Activated CD4-positive, alpha-beta T cell treated with anti-CD3 and anti-CD28 coated beads, Interleukin-2, amount 10 ng/mL, durations not matched to agents 24 days and 14 days (primary cell): ENCODE data around the gene RBM14. TPM values are rescaled to one million over a fixed set of nuclear protein-coding genes. Genes with fewer than 3 reads are reported as not detected.

ENCODE experiments used
- DNase-seq: peaks from one replicate; pipeline ENCODE4 v3.0.0; 2022
- H3K27ac Mint-ChIP-seq: one replicate; pipeline ENCODE4 v1.8.0; 2022; ENCODE audit warnings: mild to moderate bottlenecking, mixed read lengths
- H3K27me3 Mint-ChIP-seq: one replicate; pipeline ENCODE4 v1.8.0; 2022; ENCODE audit warnings: mixed read lengths
- H3K36me3 Mint-ChIP-seq: one replicate; pipeline ENCODE4 v1.8.0; 2022; ENCODE audit warnings: low read depth, mild to moderate bottlenecking, mixed read lengths
- H3K4me1 Mint-ChIP-seq: one replicate; pipeline ENCODE4 v1.8.0; 2021; ENCODE audit warnings: mixed read lengths
- H3K4me3 Mint-ChIP-seq: one replicate; pipeline ENCODE4 v1.8.0; 2022; ENCODE audit warnings: mild to moderate bottlenecking, moderate library complexity, mixed read lengths
- H3K9me3 Mint-ChIP-seq: one replicate; pipeline ENCODE4 v1.8.0; 2021; ENCODE audit warnings: mixed read lengths
- intact Hi-C: fragments of 100-400 bp; cut with micrococcal nuclease; formaldehyde crosslinking; loops from one replicate; pipeline ENCODE4 v1.15.1; 2023
- total RNA-seq: library from RNA; stranded (reverse); gene quantifications from 2 replicates; pipeline ENCODE4 v1.2.3, GENCODE V29; 2022

Gene RBM14
- total RNA-seq, 1 donor from 2014 or later = 214 TPM

DNA sequence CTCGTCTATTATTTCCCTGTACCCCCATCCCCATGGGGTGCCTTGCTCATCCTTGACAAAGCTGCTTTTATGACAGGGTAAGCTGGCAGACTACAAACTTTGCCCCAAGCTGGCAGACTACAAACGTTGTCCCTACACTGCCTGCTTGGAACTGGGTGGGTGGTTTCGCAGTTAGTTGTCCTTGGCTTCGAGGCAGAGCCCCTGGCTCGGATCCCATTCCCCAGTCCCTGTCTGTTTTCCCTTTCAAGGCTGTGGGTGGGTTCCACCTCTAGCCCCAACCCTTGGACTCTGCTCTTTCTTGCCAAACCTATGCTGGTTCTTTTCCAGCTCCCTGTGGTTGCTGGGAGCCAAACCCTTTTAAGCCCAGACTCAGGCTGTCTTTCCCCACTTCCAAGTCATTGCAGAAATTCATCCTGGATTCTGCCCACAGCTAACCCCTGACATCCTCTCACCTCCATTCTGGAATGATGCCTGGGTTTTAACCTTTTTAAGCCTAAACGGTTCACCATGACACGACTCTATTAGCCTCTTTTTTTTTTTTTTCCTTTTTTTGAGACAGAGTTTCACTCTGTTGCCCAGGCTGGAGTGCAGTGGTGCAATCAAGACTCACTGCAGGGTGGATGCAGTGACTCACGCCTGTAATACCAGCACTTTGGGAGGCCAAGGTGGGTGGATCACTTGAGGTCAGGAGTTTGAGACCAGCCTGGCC, 9.2 kb upstream of the RBM14 start:
- H3K9me3 Mint-ChIP-seq = no peaks in the 10 kb centered on the region
- H3K4me1 Mint-ChIP-seq = peaks cover 8% of the 10 kb centered on the region
- no peaks in the 10 kb centered on the region for H3K27me3 Mint-ChIP-seq
- intact Hi-C loops = no loop called here
- no peak overlapping the region for H3K4me3 Mint-ChIP-seq
- H3K27ac Mint-ChIP-seq = no peak overlapping the region
- no peak for DNase-seq
- peaks cover 18% of the 10 kb centered on the region for H3K36me3 Mint-ChIP-seq

DNA sequence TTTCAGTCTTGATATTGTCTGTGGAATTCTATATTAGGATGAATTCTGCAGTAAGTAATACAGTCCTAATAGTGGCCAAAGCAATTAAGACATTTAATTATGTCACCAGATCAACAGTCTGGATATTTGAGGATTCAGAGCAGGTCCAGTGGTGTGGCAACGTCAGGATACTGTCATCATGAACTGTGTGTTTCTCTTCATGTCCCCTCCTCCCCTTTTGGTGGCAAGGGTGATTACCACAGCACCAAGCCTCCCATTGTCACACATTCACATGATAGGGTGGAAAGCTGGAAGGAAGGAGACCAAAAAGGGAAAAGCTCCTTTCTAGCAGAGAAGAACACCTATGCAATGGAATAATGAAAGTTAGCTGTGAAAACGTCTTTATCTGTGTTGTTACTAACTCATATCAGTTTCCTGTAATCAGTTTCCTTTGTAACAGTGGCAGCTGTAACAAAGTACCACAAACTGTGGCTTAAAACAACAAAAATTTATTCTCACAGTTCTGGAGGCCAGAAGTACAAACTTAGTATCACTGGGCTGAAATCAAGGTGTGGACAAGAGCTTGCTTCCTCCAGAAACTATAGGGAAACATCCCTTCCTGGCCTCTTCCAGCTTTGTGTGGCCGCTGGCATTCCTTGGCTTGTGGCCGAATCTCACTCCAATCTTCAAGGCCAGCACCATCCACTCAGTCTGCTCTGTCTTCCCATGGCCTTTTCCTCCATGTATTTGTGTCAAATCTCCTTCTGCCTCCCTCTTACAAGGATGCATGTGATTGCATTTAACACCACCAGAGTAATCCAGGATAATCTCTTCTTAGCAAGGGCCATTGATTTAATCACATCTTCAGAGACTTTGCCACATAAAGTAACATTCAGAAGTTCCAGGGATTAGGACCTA, 6.5 kb upstream of the RBM14 start:
- no peak overlapping the region for H3K27ac Mint-ChIP-seq
- H3K4me1 Mint-ChIP-seq = peaks cover 8% of the 10 kb centered on the region
- H3K27me3 Mint-ChIP-seq = no peaks in the 10 kb centered on the region
- intact Hi-C loops = no loop called here
- H3K4me3 Mint-ChIP-seq = no peak overlapping the region
- peaks cover 12% of the 10 kb centered on the region for H3K36me3 Mint-ChIP-seq
- H3K9me3 Mint-ChIP-seq = no peaks in the 10 kb centered on the region
- DNase-seq = no peak

GRCh38 chr11:66612458-66612857, 4.0 kb upstream of the RBM14 start:
- Mint-ChIP-seq H3K27ac (no peak overlapping the region), H3K4me1 (peaks cover 13% of the 10 kb centered on the region), H3K27me3 (peaks cover 2% of the 10 kb centered on the region), H3K36me3 (peaks cover 24% of the 10 kb centered on the region), H3K9me3 (no peaks in the 10 kb centered on the region), H3K4me3 (no peak overlapping the region)
- intact Hi-C loops = no loop called here
- DNase-seq = no peak

GRCh38 chr11:66614073-66614472, 2.4 kb upstream of the RBM14 start:
- H3K27me3 Mint-ChIP-seq = peaks cover 2% of the 10 kb centered on the region
- no peaks in the 10 kb centered on the region for H3K9me3 Mint-ChIP-seq
- peaks cover 27% of the 10 kb centered on the region for H3K4me1 Mint-ChIP-seq
- DNase-seq = no peak
- H3K36me3 Mint-ChIP-seq = peaks cover 36% of the 10 kb centered on the region
- intact Hi-C loops = no loop called here
- no peak overlapping the region for H3K27ac Mint-ChIP-seq
- H3K4me3 Mint-ChIP-seq = no peak overlapping the region

GRCh38 chr11:66617155-66617834, 865 bp downstream of the RBM14 start:
- intact Hi-C loops = loop anchor here (5.0 kb wide), 2 partner anchors 40 to 150 kb away; partner anchors contain the start of gene PELI3
- Mint-ChIP-seq H3K27ac (peak overlapping the region; percentile 99), H3K4me1 (peaks cover 39% of the 10 kb centered on the region), H3K4me3 (peak overlapping the region; percentile 98), H3K9me3 (no peaks in the 10 kb centered on the region), H3K27me3 (peaks cover 2% of the 10 kb centered on the region), H3K36me3 (peaks cover 56% of the 10 kb centered on the region)
- DNase-seq = no peak

DNA sequence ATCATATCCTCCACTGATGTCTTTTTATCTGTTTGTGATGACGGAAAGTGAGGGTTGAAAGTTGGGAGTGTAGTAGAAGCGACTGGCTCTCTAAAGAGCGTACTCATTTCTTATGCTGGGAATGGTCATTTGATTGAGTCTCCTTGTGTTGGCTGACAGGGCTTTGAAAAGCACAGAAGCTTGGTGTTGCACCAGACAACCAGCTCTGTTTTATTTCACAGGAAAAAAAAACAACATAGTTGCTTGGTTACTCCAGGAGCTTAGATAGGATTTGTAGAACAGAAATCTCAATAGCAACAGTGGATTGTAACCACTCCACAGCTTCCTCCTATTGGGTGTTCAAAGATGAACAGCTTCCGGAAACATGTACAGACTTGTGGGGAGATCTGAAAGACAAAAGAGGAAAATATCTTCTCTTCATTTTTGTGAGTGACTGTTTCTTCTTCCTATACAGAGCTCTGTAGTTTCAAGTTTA, 2.7 kb downstream of the RBM14 start:
- peak; percentile 83 for DNase-seq
- Mint-ChIP-seq H3K9me3 (no peaks in the 10 kb centered on the region), H3K36me3 (peaks cover 74% of the 10 kb centered on the region), H3K27ac (peak overlapping the region; percentile 99), H3K4me3 (peak overlapping the region; percentile 98), H3K4me1 (peaks cover 56% of the 10 kb centered on the region), H3K27me3 (peaks cover 2% of the 10 kb centered on the region)
- intact Hi-C loops = loop anchor here (5.0 kb wide), 2 partner anchors 42 to 152 kb away; partner anchors contain the start of gene PELI3

DNA sequence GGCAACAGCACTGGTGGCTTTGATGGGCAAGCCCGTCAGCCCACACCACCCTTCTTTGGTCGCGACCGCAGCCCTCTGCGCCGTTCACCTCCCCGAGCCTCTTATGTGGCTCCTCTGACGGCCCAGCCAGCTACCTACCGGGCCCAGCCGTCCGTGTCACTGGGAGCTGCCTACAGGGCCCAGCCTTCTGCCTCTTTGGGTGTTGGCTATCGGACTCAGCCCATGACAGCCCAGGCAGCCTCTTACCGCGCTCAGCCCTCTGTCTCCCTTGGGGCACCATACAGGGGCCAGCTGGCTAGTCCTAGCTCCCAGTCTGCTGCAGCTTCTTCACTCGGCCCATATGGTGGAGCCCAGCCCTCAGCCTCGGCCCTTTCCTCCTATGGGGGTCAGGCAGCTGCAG, 8.0 kb downstream of the RBM14 start:
- H3K27me3 Mint-ChIP-seq = no peaks in the 10 kb centered on the region
- peaks cover 45% of the 10 kb centered on the region for H3K4me1 Mint-ChIP-seq
- intact Hi-C loops = no loop called here
- H3K9me3 Mint-ChIP-seq = no peaks in the 10 kb centered on the region
- no peak overlapping the region for H3K4me3 Mint-ChIP-seq
- no peak overlapping the region for H3K27ac Mint-ChIP-seq
- H3K36me3 Mint-ChIP-seq = peaks cover 83% of the 10 kb centered on the region
- no peak for DNase-seq

DNA sequence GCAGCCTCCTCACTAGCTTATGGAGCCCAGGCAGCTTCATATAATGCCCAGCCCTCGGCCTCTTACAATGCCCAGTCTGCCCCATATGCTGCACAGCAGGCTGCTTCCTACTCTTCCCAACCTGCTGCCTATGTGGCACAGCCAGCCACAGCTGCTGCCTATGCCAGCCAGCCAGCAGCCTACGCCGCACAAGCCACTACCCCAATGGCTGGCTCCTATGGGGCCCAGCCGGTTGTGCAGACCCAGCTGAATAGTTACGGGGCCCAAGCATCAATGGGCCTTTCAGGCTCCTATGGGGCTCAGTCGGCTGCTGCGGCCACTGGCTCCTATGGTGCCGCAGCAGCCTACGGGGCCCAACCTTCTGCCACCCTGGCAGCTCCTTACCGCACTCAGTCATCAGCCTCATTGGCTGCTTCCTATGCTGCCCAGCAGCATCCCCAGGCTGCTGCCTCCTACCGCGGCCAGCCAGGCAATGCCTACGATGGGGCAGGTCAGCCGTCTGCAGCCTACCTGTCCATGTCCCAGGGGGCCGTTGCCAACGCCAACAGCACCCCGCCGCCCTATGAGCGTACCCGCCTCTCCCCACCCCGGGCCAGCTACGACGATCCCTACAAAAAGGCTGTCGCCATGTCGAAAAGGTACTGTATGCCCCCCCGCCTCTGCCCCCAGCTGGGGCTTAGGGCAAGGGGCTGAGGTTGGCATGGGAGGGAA, 8.8 kb downstream of the RBM14 start:
- no peaks in the 10 kb centered on the region for H3K27me3 Mint-ChIP-seq
- no peak overlapping the region for H3K4me3 Mint-ChIP-seq

DNA sequence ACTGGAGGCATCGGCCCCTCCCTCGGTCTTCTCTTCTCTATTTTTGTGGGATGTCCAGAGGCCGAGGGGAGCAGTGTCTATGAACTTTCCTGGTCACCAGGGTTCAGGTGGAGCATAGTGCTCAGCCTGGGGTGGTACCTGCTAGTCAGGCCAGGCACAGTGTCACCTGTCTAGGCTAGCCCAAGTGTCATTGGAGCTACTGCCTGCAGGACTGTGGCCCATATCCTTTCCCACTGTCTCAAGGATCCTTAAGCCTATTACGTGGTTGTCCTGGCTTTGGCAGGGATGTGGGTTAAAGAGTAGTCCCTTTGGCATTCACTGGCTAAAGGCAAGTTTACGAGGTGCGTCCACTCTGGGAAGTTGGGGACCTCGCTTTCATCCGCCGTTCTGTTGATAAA, 9.3 kb downstream of the RBM14 start:
- Mint-ChIP-seq H3K27ac (no peak overlapping the region), H3K4me3 (no peak overlapping the region), H3K27me3 (no peaks in the 10 kb centered on the region), H3K9me3 (no peaks in the 10 kb centered on the region), H3K4me1 (peaks cover 42% of the 10 kb centered on the region), H3K36me3 (peaks cover 81% of the 10 kb centered on the region)
- DNase-seq = no peak
- intact Hi-C loops = no loop called here

More for the DNA sequence above, 8.8 kb downstream of the RBM14 start:
- Mint-ChIP-seq H3K36me3 (peaks cover 83% of the 10 kb centered on the region), H3K27ac (no peak overlapping the region), H3K4me1 (peaks cover 45% of the 10 kb centered on the region), H3K9me3 (no peaks in the 10 kb centered on the region)
- intact Hi-C loops = no loop called here
- DNase-seq = no peak

GRCh38 chr11:66626382-66626781, 10.0 kb downstream of the RBM14 start:
- Mint-ChIP-seq H3K27ac (no peak overlapping the region), H3K36me3 (peaks cover 78% of the 10 kb centered on the region), H3K27me3 (no peaks in the 10 kb centered on the region), H3K9me3 (no peaks in the 10 kb centered on the region), H3K4me3 (no peak overlapping the region), H3K4me1 (peaks cover 39% of the 10 kb centered on the region)
- intact Hi-C loops = no loop called here
- no peak for DNase-seq

DNA sequence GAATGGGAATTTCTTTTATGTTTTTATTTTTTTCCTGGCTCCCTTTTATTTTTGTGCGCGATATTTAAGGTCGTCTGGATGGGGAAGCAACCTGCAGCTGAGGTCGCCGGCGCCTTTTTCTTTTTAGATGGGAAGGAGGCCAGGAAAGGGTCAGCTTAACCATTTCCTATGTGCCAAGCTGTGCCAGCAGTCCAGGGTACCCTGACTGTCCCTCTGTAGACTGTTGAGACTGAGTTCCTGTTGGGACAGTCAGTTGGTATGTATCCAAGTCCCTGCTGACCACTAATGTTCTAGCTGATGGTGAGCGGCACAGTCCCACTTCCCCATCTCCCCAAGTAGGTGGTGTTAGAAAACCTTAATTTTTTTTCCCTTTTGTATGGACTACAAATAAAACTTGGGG, 10.5 kb downstream of the RBM14 start:
- Mint-ChIP-seq H3K9me3 (no peaks in the 10 kb centered on the region), H3K36me3 (peaks cover 76% of the 10 kb centered on the region), H3K27ac (no peak overlapping the region), H3K4me3 (no peak overlapping the region), H3K27me3 (no peaks in the 10 kb centered on the region), H3K4me1 (peaks cover 36% of the 10 kb centered on the region)
- intact Hi-C loops = no loop called here
- DNase-seq = no peak

GRCh38 chr11:66628061-66628603, 11.7 kb downstream of the RBM14 start:
- Mint-ChIP-seq H3K4me3 (no peak overlapping the region), H3K4me1 (peaks cover 30% of the 10 kb centered on the region), H3K36me3 (peaks cover 76% of the 10 kb centered on the region), H3K27me3 (no peaks in the 10 kb centered on the region), H3K27ac (no peak overlapping the region), H3K9me3 (no peaks in the 10 kb centered on the region)
- no peak for DNase-seq
- intact Hi-C loops = no loop called here

- DNase-seq = no peak
- Mint-ChIP-seq H3K27ac (no peak overlapping the region), H3K36me3 (peaks cover 70% of the 10 kb centered on the region), H3K9me3 (no peaks in the 10 kb centered on the region), H3K4me3 (no peak overlapping the region), H3K27me3 (no peaks in the 10 kb centered on the region), H3K4me1 (peaks cover 20% of the 10 kb centered on the region)
- intact Hi-C loops = no loop called here
Measured at GRCh38 chr11:66629356-66629755, 12.9 kb downstream of the RBM14 start.
